Measurements from ENCODE around the gene USE1. TPM values are rescaled to one million over a fixed set of nuclear protein-coding genes. Genes with fewer than 3 reads are reported as not detected.

The USE1 gene
- total RNA-seq, 3 donors from 2014 or later: 15.5 to 29.0 (median 27.5) TPM

DNA sequence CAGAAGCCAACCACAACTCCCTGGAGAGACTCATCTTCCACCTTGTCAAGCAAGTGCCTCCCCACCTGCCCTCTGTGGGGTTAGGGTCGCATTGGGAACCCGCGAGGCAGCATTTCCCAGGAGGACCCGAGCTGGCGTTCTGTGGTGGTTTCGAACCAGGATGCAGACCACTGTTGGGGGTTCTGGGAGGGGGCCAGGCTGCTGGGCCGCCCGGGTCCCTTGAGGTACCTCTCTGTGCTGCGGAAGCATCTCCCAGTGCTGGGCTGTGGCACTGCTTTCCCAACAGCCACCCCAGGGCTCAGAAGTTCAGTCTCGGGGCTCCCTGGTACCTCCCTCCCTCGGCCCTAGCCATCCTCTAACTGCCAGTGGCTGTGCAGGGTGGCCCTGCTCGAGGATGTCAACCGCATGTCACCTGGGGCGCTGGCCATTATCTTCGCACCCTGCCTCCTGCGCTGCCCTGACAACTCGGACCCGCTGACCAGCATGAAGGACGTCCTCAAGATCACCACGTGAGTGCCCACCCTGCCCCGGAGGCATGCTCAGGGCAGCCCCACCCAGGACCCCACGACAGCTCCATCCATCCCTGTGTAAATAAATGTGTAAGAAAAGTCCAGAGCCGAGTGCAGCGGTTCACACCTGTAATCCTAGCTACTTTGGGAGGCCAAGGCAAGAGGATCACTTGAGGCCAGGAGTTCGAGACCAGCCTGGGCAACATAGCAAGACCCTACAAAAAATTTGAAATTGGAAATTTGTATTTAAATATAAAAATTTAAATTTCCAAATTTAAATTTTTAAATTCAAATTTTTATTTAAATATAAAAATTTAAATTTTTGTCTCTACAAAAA, 8.2 kb upstream of the USE1 start:
- TF ChIP-seq POLR2AphosphoS5 (IDR thresholded peaks at IDR 0.05) (no peak), POLR2A (IDR thresholded peaks at IDR 0.05) (no peak)
- TF ChIP-seq, protein P1, sequence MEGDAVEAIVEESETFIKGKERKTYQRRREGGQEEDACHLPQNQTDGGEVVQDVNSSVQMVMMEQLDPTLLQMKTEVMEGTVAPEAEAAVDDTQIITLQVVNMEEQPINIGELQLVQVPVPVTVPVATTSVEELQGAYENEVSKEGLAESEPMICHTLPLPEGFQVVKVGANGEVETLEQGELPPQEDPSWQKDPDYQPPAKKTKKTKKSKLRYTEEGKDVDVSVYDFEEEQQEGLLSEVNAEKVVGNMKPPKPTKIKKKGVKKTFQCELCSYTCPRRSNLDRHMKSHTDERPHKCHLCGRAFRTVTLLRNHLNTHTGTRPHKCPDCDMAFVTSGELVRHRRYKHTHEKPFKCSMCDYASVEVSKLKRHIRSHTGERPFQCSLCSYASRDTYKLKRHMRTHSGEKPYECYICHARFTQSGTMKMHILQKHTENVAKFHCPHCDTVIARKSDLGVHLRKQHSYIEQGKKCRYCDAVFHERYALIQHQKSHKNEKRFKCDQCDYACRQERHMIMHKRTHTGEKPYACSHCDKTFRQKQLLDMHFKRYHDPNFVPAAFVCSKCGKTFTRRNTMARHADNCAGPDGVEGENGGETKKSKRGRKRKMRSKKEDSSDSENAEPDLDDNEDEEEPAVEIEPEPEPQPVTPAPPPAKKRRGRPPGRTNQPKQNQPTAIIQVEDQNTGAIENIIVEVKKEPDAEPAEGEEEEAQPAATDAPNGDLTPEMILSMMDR (IDR thresholded peaks at IDR 0.05): no peak
- no peaks in the 10 kb centered on the region for H3K4me1 ChIP-seq
- no peak overlapping the region for H3K27ac ChIP-seq
- no peak overlapping the region for H3K4me3 ChIP-seq
- no peaks in the 10 kb centered on the region for H3K27me3 ChIP-seq
- H3K9me3 ChIP-seq: no peaks in the 10 kb centered on the region
- no peaks in the 10 kb centered on the region for H3K36me3 ChIP-seq
- intact Hi-C loops (cut with DNase I; ENCODE audit: low total_unique reads): no loop called here
- DNase-seq (ENCODE audit: low spot score in 2 of 2): no peak

DNA sequence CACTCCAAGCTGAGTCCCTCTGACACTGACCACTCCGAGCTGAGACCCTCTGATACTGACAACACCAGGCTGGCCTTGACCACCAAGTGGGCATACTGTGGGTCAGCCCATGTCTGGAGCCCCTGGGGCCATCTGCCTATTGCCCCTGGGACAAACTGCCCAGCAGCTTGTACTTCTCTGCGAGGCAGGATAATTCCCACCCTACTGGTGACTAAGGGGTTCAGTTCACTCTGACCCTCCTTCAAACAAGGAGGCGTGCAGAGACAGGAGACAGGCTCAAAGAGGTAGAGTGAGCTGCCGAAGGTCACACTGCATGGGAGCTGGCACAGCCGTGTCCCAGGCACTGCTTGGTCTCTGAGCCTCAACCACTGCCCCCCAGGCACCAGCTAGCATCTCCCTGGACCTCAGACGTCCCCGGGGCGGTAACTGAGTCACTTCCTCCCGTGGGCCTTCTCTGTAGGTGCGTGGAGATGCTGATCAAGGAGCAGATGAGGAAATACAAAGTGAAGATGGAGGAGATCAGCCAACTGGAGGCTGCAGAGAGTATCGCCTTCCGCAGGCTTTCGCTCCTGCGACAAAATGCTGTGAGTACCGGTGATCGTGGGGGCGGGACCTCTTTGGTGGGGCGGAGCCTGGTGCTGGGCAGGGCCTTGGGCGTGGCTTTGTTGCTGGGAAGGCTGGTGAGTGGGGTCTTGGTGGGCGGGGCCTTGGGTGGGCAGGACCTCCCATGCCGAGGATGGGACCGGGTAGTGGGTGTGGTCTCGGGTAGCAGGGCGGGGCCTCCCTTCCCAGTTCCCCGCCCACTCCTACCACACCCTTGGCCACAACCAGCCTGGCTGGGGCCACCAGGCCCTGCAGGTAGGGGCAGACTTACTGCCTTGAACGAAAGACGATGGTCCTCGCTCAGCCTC, 5.8 kb upstream of the USE1 start:
- no peaks in the 10 kb centered on the region for H3K36me3 ChIP-seq
- no peaks in the 10 kb centered on the region for H3K4me1 ChIP-seq
- no peak for DNase-seq (ENCODE audit: low spot score in 2 of 2)
- no peak overlapping the region for H3K27ac ChIP-seq
- H3K27me3 ChIP-seq: no peaks in the 10 kb centered on the region
- no peaks in the 10 kb centered on the region for H3K9me3 ChIP-seq
- no peak for TF ChIP-seq POLR2A (IDR thresholded peaks at IDR 0.05)
- TF ChIP-seq, protein P1 (IDR thresholded peaks at IDR 0.05): no peak
- TF ChIP-seq POLR2AphosphoS5 (IDR thresholded peaks at IDR 0.05): no peak
- no peak overlapping the region for H3K4me3 ChIP-seq
- intact Hi-C loops (cut with DNase I; ENCODE audit: low total_unique reads): no loop called here

DNA sequence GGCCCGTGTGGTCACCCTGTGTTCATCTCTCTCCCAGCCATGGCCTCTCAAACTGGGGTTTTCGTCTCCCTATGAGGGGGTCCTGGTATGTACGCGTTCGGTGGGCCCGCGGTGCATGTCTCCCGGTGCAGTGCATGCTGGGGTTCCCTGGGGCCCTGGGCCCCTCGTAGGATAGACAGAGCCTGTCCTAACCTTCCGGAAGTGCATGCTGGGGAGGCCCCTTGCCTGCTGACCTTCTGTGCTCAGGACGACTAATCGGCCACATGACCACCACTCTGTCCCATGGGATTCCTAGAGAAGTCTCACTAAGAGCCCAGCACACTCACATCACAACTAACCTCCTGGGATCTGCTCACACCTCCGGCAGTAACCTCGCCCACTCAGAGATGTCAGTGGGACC, 4.9 kb upstream of the USE1 start:
- Histone ChIP-seq H3K27me3 (no peaks in the 10 kb centered on the region), H3K4me1 (peaks cover 0 to 4% of the 10 kb centered on the region in 2 donors), H3K4me3 (no peak overlapping the region), H3K36me3 (no peaks in the 10 kb centered on the region), H3K27ac (no peak overlapping the region), H3K9me3 (no peaks in the 10 kb centered on the region)
- intact Hi-C loops (cut with DNase I; ENCODE audit: low total_unique reads): no loop called here
- TF ChIP-seq POLR2AphosphoS5 (IDR thresholded peaks at IDR 0.05): no peak
- TF ChIP-seq, protein P1 (IDR thresholded peaks at IDR 0.05): no peak
- no peak for TF ChIP-seq POLR2A (IDR thresholded peaks at IDR 0.05)
- DNase-seq (ENCODE audit: low spot score in 2 of 2): no peak

DNA sequence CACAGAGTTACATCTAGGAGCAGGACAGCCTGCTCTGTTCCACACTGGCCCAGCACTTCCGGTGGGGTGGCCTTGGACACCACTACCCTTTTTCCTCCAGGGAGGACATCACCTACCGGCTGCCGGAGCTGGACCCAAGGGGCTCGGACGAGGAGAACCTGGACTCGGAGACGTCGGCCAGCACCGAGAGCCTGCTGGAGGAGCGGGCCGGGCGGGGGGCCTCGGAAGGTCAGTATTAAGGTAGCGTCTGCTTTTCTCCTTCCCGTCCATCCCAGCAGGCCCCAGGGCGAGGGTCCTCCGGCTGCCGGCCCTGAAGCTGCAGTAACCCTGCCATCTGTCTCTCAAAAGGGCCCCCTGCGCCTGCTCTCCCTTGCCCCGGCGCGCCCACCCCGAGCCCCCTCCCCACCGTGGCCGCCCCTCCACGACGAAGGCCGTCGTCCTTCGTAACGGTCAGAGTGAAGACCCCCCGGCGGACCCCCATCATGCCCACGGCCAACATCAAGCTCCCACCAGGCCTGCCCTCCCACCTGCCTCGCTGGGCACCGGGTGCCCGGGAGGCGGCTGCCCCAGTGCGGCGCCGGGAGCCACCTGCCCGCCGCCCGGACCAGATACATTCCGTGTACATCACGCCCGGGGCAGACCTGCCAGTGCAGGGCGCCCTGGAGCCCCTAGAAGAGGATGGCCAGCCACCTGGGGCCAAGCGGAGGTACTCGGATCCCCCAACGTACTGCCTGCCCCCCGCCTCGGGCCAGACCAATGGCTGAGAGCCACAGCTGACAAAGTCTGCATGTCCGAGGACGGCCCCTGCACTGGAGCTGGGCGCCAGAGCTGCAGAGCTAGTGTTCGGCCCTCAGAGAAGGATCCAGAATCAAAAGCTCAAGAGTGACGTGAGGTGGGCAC, 3.4 kb upstream of the USE1 start:
- no peak overlapping the region for H3K4me3 ChIP-seq
- H3K36me3 ChIP-seq: no peaks in the 10 kb centered on the region
- H3K27ac ChIP-seq: no peak overlapping the region
- TF ChIP-seq, protein P1 (IDR thresholded peaks at IDR 0.05): no peak
- TF ChIP-seq POLR2AphosphoS5 (IDR thresholded peaks at IDR 0.05) (no peak), POLR2A (IDR thresholded peaks at IDR 0.05) (no peak)
- DNase-seq (ENCODE audit: low spot score in 2 of 2): no peak
- intact Hi-C loops (cut with DNase I; ENCODE audit: low total_unique reads): no loop called here
- peaks cover 0 to 4% of the 10 kb centered on the region in 2 donors for H3K4me1 ChIP-seq
- no peaks in the 10 kb centered on the region for H3K27me3 ChIP-seq
- no peaks in the 10 kb centered on the region for H3K9me3 ChIP-seq

Measured in breast epithelium (tissue), 4 donors.